ENCODE data around the gene HSBP1L1.

- TF ChIP-seq CTCF (IDR thresholded peaks at IDR 0.05; ENCODE audit: extremely low read depth in 1 of 2, insufficient read depth in 1 of 2, low read depth in 1 of 2, low read length in 2 of 2): no peak
- TF ChIP-seq POLR2A (IDR thresholded peaks at IDR 0.05; ENCODE audit: low read depth, low read length): no peak
- no peak for TF ChIP-seq EZH2 (IDR thresholded peaks at IDR 0.05; ENCODE audit: borderline replicate concordance, low read depth, low read length, severe bottlenecking)
- TF ChIP-seq POLR2AphosphoS5 (IDR thresholded peaks at IDR 0.05; ENCODE audit: insufficient read depth, low read depth, low read length): no peak
- no peak for TF ChIP-seq FOS (IDR thresholded peaks at IDR 0.05; ENCODE audit: borderline replicate concordance, insufficient read depth, low read length)
- TF ChIP-seq GATA2 (IDR thresholded peaks at IDR 0.05; ENCODE audit: insufficient read depth, insufficient read length, low read depth, low read length): no peak
Observed at GRCh38 chr18:79947054-79947755, 17.2 kb upstream of the HSBP1L1 start.
